Measurements from ENCODE around the gene HOXB5. TPM values are rescaled to one million over a fixed set of nuclear protein-coding genes. Genes with fewer than 3 reads are reported as not detected.

Gene HOXB5
- total RNA-seq, 2 donors from 2014 or later = 0.70 TPM; not detected in 1

DNA sequence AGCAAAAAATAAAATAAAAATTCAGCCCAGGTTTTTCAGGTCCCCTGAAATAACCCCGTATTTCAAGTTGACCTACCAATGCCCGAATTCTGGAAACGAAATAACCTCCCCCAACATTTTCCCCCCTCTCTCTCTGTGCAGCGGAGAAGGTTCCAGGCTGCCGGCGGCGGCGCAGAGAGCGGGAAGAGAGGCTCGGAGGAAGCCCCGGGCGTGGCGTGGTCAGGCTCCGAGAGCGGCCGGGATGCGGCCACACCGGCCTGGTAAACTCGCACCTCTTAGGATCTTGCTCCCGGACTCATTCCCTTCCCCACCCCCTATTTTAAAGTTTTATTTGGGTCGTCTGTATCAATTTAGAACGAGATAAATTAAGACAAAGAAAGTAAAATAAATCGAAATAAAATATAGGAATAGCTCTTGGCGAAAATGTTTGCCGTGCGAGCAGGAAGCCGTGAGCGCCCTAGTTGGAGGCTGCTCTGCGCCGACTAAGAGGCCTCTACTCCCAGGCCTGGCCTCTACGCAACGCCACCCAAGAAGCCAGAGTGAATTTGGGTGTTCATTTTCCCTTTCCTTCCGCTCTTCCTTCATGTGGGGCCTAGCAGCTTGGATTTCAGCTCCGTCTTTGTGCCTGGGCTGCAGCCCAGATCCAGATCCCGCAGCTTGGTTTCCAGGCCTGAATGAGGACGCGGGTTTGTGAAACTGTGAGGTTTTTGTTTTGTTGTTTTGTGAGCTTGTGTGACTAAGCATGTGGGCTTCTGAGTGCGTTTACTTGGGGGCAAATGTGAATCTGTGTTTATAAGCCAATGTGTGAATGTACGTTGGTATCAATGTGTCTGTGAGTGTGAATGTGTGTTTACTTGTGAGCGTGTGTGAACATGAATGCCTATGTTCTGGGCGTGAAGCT, 12.7 kb upstream of the HOXB5 start:
- no peak overlapping the region for H3K4me3 Mint-ChIP-seq
- DNase-seq (ENCODE audit: low spot score) (no peak), ATAC-seq (no peak)
- peaks cover 28 to 35% of the 10 kb centered on the region in 2 donors for H3K27me3 Mint-ChIP-seq
- H3K4me1 Mint-ChIP-seq (ENCODE audit: low read depth in 2 of 2) = peaks cover 12 to 13% of the 10 kb centered on the region in 2 donors
- no peaks in the 10 kb centered on the region for H3K9me3 Mint-ChIP-seq
- no peak overlapping the region for H3K27ac Mint-ChIP-seq
- no peaks in the 10 kb centered on the region for H3K36me3 Mint-ChIP-seq

DNA sequence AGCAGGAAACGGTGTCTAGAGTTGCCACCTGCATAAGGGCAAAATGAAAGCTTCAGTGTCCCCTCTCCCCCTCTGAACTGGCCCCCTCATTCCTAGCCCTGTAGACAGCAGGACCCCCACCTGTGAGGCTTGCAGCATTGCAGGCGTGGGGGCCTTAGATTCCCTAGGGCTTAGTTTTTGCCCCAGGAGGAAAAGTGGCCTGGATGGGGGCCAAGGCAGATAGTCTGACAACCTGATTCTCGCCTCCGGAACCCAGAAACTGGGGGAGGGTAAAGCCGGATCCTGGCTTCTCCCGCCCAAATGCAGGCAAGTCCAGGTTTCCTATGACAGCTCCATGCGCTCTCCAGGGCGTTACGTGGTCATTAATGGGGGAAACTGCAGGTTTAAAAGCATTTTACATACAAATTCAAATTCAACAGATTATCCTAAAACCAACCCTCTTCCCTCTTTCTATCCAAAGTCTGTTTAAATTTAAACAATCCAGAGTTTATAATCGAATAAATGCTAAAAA, 11.9 kb upstream of the HOXB5 start:
- DNase-seq (ENCODE audit: low spot score) = no peak
- no peak for ATAC-seq
- no peak overlapping the region for H3K4me3 Mint-ChIP-seq
- peaks cover 6 to 8% of the 10 kb centered on the region in 2 donors for H3K4me1 Mint-ChIP-seq (ENCODE audit: low read depth in 2 of 2)
- H3K36me3 Mint-ChIP-seq = no peaks in the 10 kb centered on the region
- H3K27ac Mint-ChIP-seq = no peak overlapping the region
- peaks cover 33 to 43% of the 10 kb centered on the region in 2 donors for H3K27me3 Mint-ChIP-seq
- no peaks in the 10 kb centered on the region for H3K9me3 Mint-ChIP-seq

DNA sequence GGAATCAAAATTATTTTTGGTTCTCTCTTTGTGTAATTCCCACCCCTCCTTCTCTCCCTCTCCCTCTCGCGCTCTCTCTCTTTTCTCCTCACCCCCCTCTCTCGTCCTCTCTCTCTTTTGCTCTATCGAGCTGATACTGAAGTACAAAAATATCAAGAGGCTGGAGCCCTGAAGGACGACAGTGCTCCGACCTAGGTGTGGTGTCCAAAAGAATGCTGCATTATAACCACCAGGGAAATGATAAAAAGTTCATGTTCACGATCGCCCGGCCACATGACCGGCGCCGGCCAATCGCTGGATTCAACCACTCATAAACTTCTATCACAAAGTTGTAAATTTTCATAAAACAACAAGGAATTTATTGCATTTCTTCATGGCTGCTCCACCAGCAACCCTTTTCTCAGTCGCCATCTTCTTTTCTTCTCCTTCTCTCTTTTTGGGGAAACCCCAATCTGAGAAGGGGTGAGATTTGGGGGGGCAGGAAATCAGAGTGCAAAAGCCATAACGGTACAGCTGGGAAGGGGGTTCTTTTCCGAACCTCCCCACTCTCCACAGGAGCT, 11.3 kb upstream of the HOXB5 start, which contains the start of gene HOXB6:
HOXB6 (minus strand) TSS at position 217 of the 560 bp plus-strand sequence. CDS start 6,836 bp downstream, outside the sequence.
- peaks cover 6 to 8% of the 10 kb centered on the region in 2 donors for H3K4me1 Mint-ChIP-seq (ENCODE audit: low read depth in 2 of 2)
- ATAC-seq (no peak), DNase-seq (ENCODE audit: low spot score) (no peak)
- peaks cover 40 to 49% of the 10 kb centered on the region in 2 donors for H3K27me3 Mint-ChIP-seq
- H3K36me3 Mint-ChIP-seq = no peaks in the 10 kb centered on the region
- H3K4me3 Mint-ChIP-seq = peak within 1 kb of the TSS; percentile 52
- no peak within 1 kb of the TSS for H3K27ac Mint-ChIP-seq
- H3K9me3 Mint-ChIP-seq = no peaks in the 10 kb centered on the region

DNA sequence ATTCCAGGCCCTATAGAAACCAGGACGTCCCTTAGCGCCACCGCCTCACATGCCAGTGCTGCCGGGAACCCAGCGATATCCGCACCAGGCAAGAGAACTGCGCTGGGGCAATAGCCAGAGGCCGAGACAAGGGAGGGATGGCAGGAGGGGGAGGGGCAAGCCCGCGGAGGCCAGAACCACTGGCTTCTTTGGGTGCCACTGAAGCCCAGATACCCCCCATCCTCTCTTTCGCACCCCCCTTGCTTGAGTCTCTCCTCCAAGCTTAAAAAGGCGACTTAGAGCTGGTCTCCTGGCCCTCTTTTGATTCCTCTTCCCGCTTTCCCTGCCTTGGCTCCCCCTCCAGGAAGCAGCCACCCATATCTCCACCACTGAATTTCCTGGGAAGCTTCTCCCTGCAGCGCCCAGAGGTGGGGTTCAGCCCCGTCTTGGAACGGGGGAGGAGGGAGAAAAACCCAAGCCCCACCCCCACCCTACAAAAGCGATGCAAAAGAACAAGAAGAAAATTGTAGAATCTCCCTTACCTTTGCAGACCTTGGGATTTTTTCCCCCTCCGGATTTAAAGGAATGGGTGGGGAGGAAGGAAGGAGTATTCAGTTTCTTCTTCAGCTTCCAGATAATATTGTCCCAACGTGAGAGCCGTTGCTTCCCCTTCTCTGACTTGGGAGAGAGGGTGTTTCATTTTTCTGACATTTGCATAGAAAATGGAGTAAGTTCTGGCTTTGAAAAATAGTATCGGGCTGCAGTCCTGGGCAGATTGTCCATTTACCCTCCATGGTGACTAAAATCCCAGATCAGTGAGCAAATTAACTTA, 10.6 kb upstream of the HOXB5 start:
- Mint-ChIP-seq H3K36me3 (no peaks in the 10 kb centered on the region), H3K4me1 (ENCODE audit: low read depth in 2 of 2) (peaks cover 6 to 8% of the 10 kb centered on the region in 2 donors), H3K4me3 (peak overlapping the region; percentile 52), H3K9me3 (no peaks in the 10 kb centered on the region), H3K27ac (no peak overlapping the region), H3K27me3 (peaks cover 45 to 56% of the 10 kb centered on the region in 2 donors)
- DNase-seq (ENCODE audit: low spot score) = no peak
- no peak for ATAC-seq

DNA sequence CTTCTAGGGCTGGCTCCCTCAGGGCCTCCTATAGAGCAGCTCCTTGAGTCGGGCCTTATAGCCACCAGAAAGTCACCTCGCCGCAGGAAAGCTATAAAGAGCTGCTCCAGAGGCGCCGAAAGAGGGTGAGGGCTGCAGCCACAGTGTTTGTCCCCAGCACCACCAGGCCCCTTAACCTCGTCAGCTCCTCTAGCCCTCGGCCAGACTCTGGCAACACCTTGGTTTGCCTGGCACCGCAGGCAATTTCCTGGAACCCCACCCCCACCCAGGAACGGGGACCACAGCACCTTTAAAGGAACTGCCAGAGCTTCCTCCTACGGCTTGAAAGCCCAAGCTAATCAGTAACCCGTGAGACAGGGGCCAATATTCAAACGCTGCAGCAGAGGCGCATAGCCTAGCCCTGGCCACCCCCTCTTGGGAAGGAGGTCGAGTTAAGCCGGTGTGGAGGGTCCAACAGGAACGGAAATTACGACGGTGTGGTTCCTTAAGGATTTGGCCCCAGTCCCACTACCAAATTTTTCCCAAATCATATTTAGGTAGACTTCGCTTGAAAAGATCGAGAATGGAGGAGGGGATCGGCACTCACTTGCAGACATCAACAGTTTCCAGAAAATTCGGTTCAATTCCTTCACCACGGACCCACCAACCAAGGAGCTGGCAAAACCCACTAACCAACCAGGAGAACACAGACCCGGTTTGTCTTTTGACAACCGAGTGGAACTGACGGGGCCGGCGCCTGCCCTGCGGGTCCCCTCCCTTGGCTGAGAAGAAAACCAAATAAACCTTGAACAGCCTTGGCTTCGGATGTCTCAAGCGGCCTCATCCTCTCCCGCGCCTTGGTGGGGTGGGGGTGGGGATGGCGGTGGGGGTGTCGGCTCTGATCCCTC, 8.2 kb upstream of the HOXB5 start:
- H3K4me1 Mint-ChIP-seq (ENCODE audit: low read depth in 2 of 2) = peaks cover 19 to 27% of the 10 kb centered on the region in 2 donors
- ATAC-seq (no peak), DNase-seq (ENCODE audit: low spot score) (no peak)
- H3K9me3 Mint-ChIP-seq = no peaks in the 10 kb centered on the region
- no peaks in the 10 kb centered on the region for H3K36me3 Mint-ChIP-seq
- H3K4me3 Mint-ChIP-seq = no peak overlapping the region
- H3K27ac Mint-ChIP-seq = no peak overlapping the region
- H3K27me3 Mint-ChIP-seq = peaks cover 48 to 73% of the 10 kb centered on the region in 2 donors

DNA sequence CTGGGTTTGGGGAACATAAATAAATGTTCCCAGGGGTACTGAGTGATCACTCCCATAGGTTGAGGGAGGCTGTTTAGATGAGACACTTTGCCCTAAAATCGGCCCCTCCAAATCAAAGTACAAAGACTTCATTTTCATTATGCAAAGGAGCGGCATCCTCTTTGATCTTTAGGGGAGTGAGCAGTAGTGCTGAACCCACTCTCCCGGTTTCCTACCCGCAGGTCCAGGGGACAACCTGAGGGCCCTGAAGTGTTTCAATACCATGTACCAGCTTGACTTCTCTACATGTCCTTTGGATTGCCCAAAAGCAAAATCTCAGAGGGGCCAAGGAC, 7.6 kb upstream of the HOXB5 start:
- Mint-ChIP-seq H3K4me1 (ENCODE audit: low read depth in 2 of 2) (peaks cover 25 to 33% of the 10 kb centered on the region in 2 donors), H3K9me3 (no peaks in the 10 kb centered on the region), H3K36me3 (no peaks in the 10 kb centered on the region)

DNA sequence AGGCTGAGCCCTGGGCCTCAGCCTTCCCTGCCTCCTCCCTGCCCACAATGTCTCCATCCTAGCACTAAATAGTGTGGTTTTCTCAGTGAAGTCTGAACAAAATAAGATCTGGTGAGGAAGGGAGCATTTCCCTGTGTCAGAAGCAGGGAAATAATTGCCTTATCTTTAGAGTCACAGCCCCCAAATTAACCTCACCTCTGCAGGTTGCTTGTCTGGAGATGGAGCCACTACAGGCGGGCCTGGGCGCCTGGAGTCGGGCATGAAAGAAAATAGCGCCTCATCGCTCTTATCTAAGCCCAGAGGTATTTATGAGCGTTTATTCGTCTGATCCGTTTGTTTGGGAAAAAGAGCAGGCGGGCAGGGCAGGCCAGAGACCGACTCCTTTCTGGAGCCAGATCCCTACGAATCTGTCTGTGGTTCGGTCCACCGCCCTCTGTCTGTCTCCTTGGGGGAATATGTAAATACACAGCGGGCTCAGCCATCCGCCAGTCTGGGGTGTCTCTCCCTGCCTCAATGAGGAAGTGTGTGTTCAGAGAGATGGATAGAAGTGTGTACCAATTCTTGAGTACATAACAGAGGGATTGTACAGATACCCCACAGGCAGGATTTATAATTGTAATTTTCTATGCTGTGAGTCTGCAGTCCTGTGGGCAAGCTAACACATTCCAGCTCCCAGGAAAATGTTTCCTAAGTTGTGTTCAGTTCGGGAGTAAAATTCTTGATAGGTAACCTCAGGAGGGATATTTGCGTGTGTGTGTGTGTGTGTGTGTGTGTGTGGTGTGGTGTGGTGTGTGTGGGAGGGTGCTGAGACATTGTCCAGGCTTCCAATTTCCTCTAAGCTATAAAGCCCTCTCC, 6.9 kb upstream of the HOXB5 start:
- no peaks in the 10 kb centered on the region for H3K9me3 Mint-ChIP-seq
- H3K36me3 Mint-ChIP-seq = no peaks in the 10 kb centered on the region
- ATAC-seq (no peak), DNase-seq (ENCODE audit: low spot score) (no peak)
- H3K27ac Mint-ChIP-seq = peak overlapping the region in 1 of 2 donors; percentile 22
- H3K4me1 Mint-ChIP-seq (ENCODE audit: low read depth in 2 of 2) = peaks cover 28 to 40% of the 10 kb centered on the region in 2 donors
- H3K4me3 Mint-ChIP-seq = no peak overlapping the region
- peaks cover 56 to 81% of the 10 kb centered on the region in 2 donors for H3K27me3 Mint-ChIP-seq

More for the DNA sequence above, 7.6 kb upstream of the HOXB5 start:
- Mint-ChIP-seq H3K27ac (no peak overlapping the region), H3K4me3 (no peak overlapping the region), H3K27me3 (peaks cover 54 to 79% of the 10 kb centered on the region in 2 donors)
- ATAC-seq (no peak), DNase-seq (ENCODE audit: low spot score) (no peak)

DNA sequence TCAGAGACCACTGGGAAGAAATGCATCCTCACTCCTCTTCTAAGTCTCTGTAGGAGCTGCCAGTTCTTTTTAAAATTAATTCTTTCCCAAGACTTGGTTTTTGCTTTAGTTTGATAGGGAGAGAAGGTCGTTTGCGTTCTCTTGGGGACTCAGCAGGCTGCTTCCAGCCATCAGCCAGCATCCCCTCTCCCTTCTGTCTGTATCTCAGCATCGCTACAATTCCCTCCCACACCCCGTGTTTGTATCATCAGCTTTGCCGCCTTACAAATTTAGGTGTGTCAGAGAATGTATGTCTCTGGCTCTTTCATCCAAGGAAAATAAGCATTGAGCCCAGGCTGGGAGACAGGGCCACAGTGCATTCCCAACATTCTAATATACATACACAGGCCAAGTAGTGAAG, 5.8 kb upstream of the HOXB5 start:
- Mint-ChIP-seq H3K36me3 (no peaks in the 10 kb centered on the region), H3K9me3 (no peaks in the 10 kb centered on the region), H3K27ac (no peak overlapping the region), H3K4me1 (ENCODE audit: low read depth in 2 of 2) (peaks cover 25 to 43% of the 10 kb centered on the region in 2 donors), H3K4me3 (peak overlapping the region; percentile 83), H3K27me3 (peaks cover 56 to 79% of the 10 kb centered on the region in 2 donors)
- DNase-seq (ENCODE audit: low spot score) (no peak), ATAC-seq (no peak)

DNA sequence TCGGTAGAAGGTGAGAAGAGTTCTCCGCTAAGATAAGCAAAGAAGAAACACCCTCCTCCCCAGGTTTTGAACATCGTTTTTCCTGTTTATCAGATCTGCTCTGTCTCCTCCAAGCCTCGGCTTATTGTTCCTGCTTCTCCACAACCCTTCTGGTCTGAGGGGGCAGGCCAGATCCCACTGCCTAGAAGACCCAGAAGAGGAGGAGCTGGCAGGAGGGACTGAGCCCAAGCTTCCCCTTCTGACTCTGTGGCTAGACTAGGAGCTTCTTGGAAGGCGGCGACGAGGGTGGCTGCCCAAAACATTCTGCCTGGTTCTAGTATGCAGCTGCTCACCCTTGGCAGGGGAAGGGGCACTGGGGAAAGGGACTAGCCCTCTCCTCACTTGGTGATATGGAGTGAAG, 5.2 kb upstream of the HOXB5 start:
- no peak overlapping the region for H3K27ac Mint-ChIP-seq
- DNase-seq (ENCODE audit: low spot score) (no peak), ATAC-seq (no peak)
- peaks cover 55 to 78% of the 10 kb centered on the region in 2 donors for H3K27me3 Mint-ChIP-seq
- peak overlapping the region; percentile 83 for H3K4me3 Mint-ChIP-seq
- H3K4me1 Mint-ChIP-seq (ENCODE audit: low read depth in 2 of 2) = peaks cover 29 to 47% of the 10 kb centered on the region in 2 donors
- no peaks in the 10 kb centered on the region for H3K36me3 Mint-ChIP-seq
- H3K9me3 Mint-ChIP-seq = no peaks in the 10 kb centered on the region

DNA sequence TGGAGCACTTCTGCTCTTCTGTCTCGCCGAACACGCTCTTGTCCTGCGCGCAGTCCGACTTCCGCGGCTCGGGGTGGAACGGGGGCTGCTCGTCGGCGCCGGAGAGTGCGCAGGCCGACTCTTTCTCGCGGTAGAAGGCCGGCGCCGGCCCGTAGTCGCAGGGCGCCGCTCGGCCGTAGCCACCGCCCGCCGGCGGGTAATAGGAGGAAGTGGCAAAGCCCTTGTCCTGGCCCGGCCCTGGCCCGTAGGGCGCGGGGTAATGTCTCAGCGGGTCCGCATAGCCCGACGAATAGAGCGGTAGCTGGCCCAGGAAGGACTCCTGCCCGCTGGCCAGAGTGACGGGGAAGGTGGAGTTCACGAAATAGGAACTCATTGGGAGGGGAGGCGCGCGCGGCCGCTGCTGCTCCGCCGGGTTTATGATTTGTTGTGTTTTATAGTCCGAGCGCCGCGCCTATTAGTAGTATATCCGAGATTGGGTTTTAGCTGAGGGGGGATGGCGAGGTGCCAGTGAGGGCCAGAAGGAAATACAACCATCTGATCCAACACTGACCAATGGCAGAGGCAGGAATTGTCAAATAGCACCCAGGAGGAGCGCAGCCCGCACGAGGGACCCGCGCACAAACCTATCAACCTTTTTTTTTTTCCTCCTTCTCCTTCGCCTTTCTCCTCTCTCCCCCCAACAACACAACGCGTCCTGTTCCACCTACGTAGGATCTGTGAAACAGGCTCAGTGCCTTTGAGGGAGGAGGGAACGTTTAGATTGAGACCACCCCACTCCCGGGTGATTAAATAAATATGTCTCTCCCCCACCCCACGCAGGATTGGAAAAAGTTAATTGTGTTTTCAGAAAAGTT, 4.4 kb upstream of the HOXB5 start:
- Mint-ChIP-seq H3K27ac (peak overlapping the region; percentile 63 to 80), H3K36me3 (no peaks in the 10 kb centered on the region), H3K9me3 (no peaks in the 10 kb centered on the region), H3K27me3 (peaks cover 54 to 71% of the 10 kb centered on the region in 2 donors), H3K4me1 (ENCODE audit: low read depth in 2 of 2) (peaks cover 36 to 48% of the 10 kb centered on the region in 2 donors), H3K4me3 (peak overlapping the region; percentile 83)
- peak; percentile 74 to 77 for ATAC-seq
- DNase-seq (ENCODE audit: low spot score) = peak; percentile 72

DNA sequence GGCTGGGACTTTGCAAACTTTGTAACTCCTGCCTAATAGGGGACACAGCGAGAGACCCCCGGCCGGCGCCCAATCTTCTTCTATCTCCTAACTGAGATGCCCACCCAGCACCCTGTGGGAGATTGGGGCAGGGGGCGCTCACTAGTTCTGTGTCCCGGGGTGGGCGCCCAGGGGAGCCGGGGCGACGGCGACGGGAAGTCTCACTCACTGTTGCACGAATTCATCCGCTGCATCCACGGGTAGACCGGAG, 3.9 kb upstream of the HOXB5 start:
- Mint-ChIP-seq H3K36me3 (no peaks in the 10 kb centered on the region), H3K9me3 (no peaks in the 10 kb centered on the region), H3K4me1 (ENCODE audit: low read depth in 2 of 2) (peaks cover 42 to 54% of the 10 kb centered on the region in 2 donors), H3K4me3 (peak overlapping the region; percentile 83), H3K27ac (peak overlapping the region; percentile 63 to 80), H3K27me3 (peaks cover 59 to 66% of the 10 kb centered on the region in 2 donors)
- DNase-seq (ENCODE audit: low spot score) = no peak
- ATAC-seq = no peak

Measured in natural killer cell treated with Interleukin-12 subunit alpha and Interleukin-12 subunit beta and Interleukin-15 and Interleukin-18, amount 100 ng/mL, for 72 hours (primary cell).